AG20443 (cell line): Measurements from ENCODE around the gene CCNJL.
A peak's percentile ranks its signal among the peaks of the same experiment; 100 is the strongest.
"Not testable (repeated sequence)": the region's sequence is repeated elsewhere in the genome, so short reads cannot be mapped to it uniquely, and the experiment has no call there.

Experiments used
- DNase-seq: peaks from one replicate; pipeline ENCODE4 v3.0.0; 2012; ENCODE audit warnings: low spot score, mixed read lengths

The CCNJL gene

DNA sequence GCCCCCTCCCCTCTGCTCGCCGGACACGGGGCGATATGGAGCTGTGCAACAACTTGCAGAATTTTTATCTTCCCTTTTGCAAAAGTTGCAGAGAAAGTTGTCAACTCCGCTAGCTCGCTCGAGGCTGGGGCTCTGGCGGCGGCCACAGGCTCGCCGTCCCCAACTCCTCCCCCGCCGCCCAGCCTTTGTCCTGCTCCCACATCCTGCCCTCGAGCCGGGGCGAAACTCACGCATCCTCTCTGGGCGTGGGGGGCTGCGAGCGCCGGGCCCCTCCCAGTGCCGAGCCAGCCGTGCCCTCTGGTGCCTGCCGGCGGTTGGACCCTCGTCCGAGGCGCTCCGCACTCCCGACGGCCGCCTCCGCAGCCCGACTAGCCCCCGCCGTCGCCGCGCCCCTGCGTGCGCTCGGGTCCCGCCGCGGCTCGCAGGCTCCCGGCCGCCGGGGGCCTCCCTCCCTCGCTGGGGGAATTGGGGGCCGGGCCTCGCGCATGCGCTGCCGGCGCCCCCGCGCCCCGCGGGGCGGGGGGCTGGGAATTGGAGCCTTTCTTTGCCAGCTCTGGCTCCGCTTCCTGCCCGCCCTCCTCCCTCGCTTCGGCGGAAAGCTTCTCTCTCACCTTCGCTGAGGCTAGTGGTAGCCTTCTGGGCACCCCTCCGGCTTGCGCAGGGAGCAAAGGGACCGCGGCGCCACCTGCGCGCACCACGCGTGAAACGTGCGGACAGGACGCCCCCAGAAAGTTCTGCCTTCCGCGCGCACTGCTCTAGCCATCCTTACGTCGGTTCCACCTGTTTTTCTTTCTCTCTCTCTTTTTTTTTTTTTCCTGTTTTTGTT, at the start of gene CCNJL:
Gene CCNJL, minus strand, starts transcription at position 431 of the 826 bp plus-strand sequence. CDS start 641 bp downstream, outside the sequence.
- peak; percentile 60 for DNase-seq

DNA sequence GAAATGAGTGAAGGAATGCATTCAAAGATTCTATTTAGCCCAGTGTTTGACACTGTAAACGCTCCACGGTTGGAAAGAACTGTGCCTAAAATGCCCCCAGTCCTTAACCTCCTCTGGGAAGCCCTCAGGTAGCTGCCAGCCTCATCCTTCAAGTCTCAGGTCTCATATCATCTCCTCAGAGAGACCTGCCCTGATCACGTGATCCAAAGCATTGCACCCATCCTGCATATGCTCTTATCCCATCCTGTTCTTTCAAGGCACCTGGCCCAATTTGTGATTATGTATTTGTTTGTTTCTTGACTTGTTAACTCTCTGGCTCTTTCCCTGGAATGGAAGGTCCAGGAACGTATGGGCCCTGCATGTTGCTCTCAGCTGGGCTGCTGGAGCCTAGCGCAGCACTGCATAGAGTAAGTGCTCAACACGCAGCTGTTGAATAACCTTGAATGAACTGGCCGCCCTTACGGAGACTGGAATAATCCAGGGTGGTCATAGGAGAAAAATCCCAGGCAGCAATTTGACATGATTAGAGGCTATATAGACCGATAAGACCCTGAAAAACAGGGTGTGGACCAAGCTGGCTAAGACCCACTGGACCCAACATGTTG, 49.4 kb upstream of the CCNJL start:
- no peak for DNase-seq

- no peak for DNase-seq
Observed at GRCh38 chr5:160360310-160360709, 47.9 kb upstream of the CCNJL start.

DNA sequence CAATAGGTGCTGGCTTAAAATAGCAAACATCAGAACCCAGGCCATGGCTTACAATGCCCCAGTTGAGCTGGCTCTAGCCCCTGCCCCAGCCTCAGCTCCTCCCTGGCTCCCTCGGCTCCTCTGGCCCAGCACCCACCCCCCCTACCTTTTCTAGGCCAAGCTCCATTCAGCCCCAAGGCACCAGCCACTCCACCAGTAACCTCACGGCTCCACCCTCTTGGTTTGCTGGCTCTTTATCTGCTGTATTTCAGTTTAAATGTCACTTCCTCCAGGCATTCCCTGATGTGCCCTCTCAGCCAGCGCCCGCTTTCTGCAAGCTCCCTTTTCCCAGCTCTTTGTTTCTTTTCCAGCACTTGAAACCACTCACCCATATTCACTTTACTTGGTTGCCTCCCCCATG, 47.5 kb upstream of the CCNJL start:
- peak; percentile 32 for DNase-seq

GRCh38 chr5:160359242-160359641, 46.9 kb upstream of the CCNJL start:
- no peak for DNase-seq

GRCh38 chr5:160357861-160358411, 45.6 kb upstream of the CCNJL start:
- peak; percentile 39 for DNase-seq

DNA sequence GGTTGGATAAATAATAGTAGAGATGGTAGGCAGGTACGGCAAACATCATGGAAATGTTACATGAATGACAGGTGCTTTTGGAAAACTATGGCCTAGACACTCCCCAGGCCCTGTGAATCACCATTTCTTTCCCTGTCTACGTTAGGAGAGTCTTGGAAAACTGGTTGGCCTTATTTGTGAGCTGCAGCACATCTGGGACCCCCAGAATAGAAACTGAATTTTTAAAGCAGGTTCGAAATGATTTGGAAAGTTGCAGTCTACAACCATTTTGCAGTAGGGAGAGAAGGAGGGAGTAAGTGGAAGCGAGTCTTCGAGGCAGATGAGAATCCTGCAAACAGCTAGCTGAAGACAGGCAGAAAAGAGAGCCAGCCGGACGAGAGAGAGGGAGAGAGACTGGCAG, 45.0 kb upstream of the CCNJL start:
- no peak for DNase-seq

GRCh38 chr5:160356550-160357347, 44.4 kb upstream of the CCNJL start:
- DNase-seq, result no peak

DNA sequence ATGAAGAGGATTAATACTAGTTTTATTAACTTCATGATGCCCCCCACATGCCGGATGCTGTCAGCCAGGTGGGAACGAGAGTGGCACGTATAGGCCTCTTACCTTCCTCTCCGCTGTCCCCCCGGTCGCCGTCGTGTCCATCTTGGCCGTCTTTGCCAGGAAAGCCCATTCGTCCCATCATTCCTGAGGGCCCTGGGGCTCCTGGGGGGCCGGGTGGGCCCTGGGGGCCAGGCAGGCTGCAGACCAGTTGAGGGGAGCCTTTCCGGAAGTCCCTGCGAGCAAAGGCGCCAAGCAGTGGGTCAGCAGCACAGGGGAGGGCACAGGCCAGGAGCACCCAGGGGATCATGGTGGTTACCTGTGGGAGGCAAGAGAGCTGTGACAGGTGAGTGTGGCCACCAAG, 42.3 kb upstream of the CCNJL start:
- no peak for DNase-seq

- no peak for DNase-seq
Observed at GRCh38 chr5:160353379-160353778, 41.0 kb upstream of the CCNJL start.

DNA sequence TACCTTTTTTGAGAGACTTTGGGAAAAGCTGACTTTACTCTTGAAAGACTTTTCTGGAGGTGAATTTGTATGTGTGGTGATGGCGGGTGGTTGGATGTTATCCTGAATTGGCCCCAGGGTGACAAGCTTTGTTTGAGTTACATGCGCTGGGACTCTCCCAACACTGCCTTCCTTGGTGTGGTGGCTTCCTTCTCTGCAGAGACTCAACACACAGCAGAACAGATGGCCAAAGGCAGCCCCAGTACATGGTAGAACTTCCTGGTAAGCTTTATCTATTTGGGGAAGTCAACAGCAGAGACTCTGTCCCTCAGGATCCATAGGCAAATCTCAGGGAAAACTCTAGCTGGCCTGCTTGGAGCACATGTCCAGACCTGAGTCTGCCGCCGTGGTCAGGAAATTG, 39.9 kb upstream of the CCNJL start:
- DNase-seq, result no peak

- no peak for DNase-seq
Observed at GRCh38 chr5:160349935-160350303, 37.6 kb upstream of the CCNJL start.

DNA sequence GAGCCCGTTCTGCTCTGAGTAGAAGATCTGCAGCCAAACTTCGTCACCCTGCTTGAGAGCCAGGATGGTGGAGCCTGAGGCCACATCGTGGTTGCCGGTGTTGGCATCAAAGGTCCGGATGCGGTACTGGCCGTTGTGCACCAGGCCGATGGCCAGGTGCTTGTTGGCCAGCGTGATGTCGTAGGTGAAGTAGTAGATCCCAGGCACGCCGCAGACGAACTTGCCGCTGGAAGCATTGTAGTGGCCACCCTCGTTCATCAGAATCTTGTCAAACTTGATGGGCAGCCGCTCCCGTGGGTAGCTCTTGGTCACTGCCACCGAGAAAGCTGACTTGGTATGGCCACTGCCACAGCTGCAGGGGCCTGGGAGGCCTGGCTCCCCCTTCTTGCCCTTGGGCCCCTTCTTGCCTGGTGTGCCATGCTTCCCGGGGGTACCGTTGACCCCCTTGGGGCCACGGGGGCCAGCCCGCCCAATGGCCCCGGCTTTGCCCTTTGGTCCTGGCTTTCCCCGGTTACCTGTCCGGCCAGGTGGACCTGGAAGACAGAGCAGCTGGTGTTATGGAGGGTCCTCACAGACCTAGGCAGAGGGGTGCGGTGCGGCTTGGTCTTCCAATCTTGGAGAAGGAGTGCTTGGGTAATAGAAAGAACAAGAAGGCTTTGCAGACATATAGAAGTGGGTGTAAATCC, 37.0 kb upstream of the CCNJL start:
- DNase-seq, result no peak

DNA sequence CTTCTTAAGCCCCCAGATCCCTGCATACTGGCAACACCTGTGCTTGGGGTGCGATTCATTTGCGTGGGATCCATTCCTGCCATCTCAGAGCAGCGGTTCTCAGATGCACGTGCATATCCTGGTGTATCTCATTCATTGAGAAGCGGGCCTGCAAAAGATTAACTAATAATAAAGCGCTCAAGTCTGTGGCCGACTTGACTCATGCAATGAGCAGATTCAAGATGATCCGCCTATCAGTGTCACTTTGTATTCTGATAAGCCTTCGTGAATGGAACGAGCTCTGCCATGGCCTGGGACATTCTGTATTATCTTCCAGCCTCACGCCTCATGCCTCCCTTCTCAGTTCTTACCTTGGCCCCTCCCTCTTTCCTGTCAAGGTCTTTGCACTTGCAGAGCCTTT, 35.7 kb upstream of the CCNJL start:
- no peak for DNase-seq

GRCh38 chr5:160347448-160347847, 35.1 kb upstream of the CCNJL start:
- DNase-seq, result no peak

GRCh38 chr5:160342413-160342941, 30.1 kb upstream of the CCNJL start:
- peak; percentile 62 for DNase-seq

DNA sequence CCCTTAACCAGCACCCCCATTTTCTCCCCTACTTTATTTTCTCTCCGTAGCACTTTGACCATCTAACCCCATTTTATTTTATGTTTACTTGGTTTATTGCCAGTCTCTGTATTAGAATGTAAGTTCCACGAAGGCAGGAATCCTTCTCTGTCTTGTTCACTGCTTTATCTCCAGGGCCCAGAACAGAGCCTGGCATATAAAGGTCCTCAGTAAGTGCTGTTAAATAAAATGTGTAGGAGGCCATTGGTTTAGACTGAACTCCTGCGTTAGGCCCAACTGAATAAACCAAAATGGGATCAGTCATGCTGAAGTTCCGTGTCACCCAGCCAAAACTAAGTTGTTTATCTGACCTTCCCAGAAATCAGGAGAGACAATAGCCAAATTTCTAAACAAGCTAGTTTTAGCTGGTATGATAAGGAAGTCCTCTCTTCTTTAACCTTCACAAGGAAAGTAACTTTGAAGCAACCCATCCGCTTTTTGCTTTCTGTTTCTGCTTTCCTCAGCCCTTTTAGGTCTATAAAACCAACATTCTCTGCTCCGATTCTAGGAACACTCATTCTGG, 29.0 kb upstream of the CCNJL start:
- DNase-seq, result no peak

DNA sequence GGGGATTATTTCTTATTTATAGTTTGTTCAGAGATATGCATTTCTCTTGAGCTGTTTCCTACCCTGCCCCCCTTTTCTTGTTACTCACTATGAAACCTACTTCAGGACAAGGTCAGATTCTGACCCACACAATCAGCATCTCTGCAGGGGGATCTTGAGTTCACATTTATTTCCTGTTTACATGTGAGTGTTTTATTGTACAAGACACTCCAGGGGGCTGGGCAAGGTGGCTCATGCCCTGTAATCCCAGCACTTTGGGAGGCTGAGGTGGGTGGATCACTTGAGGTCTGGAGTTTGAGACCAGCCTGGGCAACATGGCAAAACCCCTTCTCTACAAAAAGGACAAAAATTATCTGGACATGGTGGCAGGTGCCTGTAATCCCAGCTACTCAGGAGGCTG, 28.1 kb upstream of the CCNJL start:
- DNase-seq, result not testable (repeated sequence)

DNA sequence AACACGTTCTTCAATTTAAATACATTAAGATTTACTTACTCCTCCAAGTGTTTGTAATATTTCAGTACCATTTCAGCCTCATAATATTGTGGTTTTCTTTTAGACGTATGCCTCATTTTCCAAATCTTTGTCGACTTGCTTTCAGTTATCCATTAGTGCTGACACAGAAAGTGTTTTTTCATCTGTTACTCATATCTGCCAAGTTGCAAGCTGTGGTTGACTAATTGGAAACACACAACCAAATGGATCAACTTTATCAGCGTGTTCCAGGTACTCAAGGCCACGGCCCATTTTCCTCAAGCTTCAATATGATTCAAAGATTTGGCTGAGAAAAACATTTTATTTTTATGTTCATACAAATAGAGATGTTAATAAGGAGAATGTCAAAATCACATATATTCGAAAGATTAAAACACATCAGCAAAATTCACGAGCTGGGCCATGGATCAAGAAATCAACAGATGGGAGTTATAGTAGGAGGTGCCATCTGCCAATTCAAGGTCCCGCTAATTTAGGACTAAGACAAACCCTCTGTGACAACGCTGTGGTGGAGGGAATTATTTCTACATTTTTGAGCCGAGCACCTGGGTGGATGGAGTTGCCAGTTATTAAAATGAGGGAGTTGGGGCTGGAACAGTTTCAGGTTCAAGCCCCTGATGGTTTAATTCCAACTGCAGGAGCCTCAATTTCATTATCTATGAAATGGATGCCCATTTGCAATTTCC, 27.2 kb upstream of the CCNJL start:
- DNase-seq, result peak; percentile 41

GRCh38 chr5:160334716-160335115, 22.4 kb upstream of the CCNJL start:
- not testable (repeated sequence) for DNase-seq

DNA sequence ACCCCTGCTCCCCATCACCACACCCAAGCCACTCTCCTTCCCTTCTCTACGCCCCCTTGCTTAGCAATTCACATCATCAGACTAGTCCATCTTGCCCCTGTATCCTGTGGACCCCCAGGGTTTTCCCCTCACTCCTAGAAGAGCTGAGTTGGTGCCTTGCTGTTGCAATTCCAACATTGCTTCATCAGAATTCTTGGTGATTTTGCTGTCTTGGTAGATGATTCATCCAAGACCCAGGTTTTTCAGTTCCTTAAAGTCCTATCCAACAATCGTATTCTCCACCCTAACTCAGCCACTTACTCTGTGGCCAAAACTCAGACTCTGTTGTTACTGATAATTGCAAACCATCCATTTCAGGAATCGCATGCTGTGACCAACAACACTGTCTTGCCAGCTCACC, 21.4 kb upstream of the CCNJL start:
- peak; percentile 70 for DNase-seq
